ENCODE data around the gene CD84.
"Not testable (repeated sequence)": the region's sequence is repeated elsewhere in the genome, so short reads cannot be mapped to it uniquely, and the experiment has no call there.

CD84 gene

DNA sequence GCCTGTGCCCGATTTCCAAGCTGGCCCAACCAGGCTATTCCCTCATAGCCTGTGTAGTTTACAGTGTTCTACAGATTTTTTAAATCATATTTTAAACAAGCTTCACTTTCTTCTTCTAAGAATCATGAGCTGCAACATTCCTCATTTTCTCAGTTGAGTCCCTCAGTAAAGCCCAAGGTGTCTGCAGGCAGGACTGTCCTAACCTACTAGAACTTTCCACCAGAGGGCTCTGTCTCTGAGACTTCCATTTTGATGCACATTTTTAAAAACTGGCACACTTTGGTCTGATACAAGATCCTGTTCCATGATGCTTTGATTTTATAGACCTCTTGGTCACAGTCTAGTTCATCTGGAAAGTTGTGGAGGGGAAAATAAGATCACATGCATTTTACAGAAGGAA is 34.6 kb downstream of the CD84 start:
- DNase-seq (ENCODE audit: insufficient read length, low spot score) (no peak), FAIRE-seq (no peak)

DNA sequence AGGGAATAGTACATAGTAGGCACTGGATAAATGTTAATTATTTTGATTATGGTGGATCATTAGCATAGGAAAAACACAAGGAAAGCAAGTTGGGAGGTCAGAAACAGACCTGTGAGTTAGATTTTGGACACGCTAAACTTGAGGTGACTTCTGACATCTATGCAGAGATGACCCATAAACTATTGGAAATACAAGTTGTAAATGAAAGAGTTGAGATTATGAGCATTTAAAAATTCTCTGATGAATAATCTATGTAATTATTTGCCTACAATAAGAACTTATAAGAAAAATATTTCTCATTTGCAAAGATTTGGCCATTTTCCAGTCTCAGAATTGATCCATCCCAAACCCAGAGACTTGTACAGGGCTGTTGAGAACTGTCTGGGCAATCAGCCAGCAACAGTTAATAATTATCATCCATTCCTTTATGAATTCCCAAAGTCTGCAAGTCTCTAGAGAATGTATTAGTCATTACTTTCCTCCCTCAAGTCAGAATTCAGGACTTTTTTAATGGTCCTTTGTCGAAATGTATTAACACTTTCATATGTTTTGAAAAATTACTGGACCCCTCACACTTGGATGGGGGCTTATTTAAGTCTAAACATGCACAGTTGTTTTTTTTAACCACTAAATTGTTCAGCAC is 36.9 kb downstream of the CD84 start:
- no peak for DNase-seq (ENCODE audit: insufficient read length, low spot score)

DNA sequence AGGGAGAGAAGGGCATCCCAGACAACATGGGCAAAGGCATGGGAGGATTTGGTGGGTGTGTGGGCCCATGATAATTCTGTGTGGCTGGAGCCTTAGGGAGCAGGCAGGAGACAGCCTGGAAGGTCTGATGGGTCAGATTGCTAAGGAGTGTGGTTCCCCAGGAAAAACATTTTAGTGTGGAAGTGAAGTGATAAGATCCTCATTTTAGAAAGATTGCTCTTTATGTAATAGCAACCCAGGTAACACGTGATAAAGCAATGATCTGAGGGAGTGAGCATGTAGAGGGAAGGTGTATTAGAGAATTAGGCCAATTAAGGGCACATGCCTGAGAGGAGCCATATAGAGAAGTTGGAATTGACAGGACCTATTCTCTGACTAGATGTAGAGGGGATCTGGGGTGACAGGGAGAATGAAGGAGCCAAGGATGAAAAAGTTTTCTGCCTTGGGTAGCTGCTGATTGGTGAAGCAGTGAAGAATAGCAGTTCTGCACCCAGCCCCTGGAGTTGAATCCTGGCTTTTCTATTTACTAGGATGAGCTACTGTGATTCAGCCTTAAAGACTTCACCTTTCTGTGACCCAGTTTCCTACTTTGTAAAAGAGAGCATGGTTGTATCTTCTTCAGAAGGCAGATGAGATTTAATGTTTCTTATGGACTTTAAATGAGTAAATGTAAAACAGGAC is 37.5 kb downstream of the CD84 start:
- no peak for DNase-seq (ENCODE audit: insufficient read length, low spot score)
- FAIRE-seq: no peak

More for the DNA sequence above, 36.9 kb downstream of the CD84 start:
- no peak for FAIRE-seq

DNA sequence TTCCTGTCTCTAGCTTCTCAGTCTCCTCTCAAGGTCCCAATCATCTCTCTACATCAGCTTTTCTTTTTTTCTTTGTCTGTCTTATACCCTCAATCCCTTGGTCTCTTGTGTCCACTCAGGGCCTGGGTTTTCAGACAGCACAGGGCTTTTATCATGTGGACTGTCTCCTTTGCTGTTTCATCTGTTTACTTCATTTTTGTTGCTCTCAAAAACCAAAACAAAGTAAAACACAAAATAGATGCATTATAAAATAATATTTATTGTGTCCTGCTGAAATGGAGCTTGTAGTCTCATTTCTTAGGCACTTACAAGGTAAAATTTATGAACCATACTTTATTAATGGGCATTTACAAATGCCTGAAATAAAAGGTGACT is 38.5 kb downstream of the CD84 start:
- no peak for FAIRE-seq
- DNase-seq (ENCODE audit: insufficient read length, low spot score): no peak

DNA sequence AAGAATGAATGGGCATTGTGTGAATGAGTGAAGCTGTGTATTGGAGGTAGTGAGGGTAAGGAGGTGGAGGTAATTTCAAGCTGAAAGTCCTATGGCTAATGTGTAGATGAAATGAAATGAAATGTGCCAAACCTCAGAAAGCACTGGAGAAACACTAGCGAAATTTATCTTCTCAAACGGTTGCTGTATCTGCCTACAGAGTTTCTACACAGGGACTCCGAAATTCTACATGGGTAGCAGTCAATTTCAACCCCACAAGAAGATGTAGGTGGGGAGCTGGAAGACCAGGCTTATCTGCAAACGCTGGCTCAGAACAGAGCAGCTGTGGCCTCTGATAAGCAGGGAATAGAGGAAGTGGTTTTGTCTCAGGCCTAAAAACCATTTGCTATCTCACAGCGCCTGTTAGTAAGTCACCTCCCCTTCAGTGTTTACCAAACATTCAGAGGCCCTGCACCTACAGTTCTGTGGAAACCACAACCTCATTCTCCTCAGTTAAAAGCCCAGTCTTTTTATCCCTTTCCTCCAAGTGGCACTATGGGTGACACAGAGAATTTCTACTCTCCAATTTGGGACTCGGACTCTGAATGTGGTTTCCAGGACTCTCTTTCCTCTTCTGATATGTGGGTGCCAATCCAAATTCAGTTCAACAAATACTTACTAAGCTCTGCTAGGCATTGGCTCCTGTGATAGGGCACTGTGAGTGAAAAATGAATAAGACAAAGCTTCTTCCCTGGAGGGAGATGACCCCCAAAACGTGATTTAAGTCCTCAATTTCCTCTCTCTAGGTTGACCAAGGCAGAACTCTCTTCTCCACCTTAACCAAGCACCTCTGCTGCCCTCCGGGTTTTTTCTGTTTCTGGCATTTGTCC is 39.1 kb downstream of the CD84 start:
- no peak for DNase-seq (ENCODE audit: insufficient read length, low spot score)
- FAIRE-seq: no peak

DNA sequence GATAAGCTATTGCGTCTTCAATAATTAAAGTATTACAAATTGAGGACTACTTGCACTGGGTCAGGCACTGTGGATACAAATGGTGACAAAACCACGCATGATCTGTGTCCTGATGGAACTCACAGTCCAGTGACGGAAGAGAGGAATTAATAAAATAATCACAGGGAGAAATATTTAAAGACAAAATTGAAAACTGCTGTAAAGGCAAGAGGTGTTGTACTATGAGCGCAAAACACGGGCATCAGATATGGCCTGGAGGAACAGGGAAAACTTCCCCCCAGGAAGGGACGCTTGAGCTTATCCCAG is 39.7 kb downstream of the CD84 start:
- DNase-seq (ENCODE audit: insufficient read length, low spot score) (no peak), FAIRE-seq (no peak)

DNA sequence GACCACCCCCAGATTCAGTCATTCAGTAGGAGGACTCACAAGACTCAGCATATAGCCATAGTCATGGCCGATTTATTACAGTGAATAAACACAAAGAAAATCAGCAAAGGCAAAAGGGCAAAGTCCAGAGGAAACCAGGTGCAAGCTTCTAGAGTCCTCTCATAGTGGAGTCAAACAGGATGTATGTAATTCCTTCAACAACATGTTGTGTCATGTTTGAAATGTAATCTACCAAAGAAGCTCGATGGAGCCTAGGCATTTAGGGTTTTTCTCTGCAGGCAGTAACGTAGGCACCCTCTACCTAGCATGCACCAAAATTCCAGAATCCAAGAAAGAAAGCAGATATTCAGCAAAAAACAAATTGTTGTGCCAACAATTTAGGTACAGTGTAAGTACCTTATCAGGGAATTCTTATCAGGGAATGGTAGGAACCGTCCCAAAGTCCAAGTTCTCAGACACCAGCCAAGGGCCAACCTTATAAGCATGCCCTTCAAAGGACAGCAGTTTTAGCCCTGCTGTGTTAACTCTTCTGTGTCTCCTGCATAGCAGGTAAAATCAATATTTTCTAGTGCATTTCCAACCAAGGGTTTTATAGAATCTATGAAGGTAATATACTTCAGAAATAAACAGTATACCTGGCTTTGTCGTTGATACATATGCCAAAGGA is 40.2 kb downstream of the CD84 start:
- FAIRE-seq (no peak), DNase-seq (ENCODE audit: insufficient read length, low spot score) (no peak)

DNA sequence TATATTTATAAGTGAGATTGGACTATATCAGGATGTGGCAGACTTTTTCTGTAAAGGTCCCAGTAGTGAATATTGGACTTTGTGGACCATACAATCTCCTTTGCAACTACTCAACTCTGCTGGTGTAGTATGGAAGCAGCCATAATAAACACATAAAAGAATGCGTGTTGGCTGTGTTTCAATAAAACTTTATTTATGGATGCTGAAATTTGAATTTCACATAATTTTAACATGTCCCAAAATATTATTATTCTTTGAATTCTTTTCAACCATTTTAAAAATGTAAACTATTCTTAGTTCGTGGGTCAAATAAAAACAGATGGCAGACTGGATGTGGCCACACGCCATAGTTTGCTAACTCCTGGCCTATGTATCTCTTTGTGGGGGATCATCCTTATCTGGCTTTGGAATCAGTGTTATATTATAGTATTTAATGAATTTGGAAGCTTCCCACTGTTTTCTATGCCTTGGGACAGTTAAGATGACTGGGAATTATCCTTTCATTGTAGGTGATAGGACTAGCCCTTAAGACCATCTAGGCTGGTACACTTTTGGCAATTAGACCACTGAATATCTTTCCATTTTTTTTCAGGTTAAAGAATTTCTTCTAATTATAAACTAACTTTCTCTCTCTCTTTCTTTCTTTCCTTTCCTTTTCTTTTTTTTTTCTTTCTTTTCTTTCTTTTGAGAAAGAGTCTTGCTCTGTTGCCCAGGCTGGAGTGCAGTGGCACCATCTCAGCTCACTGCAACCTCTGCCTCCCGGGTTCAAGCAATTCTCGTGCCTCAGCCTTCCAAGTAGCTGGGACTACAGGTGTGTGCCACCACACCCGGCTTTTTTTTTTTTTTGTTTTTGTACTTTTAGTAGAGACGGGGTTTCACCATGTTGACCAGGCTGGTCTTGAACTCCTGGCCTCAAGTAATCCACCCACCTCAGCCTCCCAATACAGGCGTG is 41.3 kb downstream of the CD84 start:
- FAIRE-seq: no peak
- DNase-seq (ENCODE audit: insufficient read length, low spot score): no peak

DNA sequence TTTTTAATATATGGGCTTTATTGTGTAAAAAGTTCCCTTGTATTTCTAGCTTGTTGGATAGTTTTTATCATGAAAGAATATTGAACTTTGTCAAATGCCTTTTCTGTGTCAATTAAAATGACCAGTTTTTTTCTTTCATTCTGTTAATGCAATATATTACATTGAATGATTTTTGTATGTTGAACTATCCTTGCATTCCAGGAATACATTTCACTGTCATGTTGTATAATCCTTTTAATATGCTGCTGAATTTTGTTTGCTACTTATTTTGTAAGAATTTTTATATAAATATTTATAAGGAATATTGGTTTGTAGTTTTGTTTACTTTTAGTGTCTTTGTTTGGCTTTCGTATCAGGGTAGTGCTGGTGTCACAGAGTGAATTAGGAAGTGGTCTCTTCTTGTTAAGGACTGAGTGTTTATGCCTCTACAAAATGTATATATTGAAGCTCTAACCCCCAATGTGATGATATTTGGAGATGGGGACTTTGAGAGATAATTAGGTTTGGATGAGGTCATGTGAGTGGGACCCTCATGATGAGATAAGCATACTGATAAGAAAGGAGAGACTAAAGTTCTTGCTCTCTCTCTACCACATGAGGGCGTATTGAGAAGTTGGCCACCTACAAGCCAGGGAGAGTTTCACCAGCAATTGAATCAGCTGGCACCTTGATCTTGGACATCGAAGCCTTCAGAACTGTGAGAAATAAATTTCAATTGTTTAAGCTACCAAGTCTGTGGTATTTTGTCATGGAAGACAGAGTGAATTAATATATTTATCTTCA is 44.3 kb downstream of the CD84 start:
- DNase-seq (ENCODE audit: insufficient read length, low spot score): no peak
- no peak for FAIRE-seq

DNA sequence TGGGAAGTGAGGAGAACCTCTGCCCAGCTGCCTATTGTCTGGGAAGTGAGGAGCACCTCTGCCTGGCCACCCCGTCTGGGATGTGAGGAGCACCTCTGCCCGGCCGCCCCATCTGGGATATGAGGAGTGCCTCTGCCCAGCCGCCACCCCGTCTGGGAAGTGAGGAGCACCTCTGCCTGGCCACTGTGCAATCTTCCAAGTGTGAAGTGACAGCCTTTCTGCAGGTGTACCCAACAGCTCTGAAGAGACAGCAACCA is 46.8 kb downstream of the CD84 start:
- not testable (repeated sequence) for FAIRE-seq; DNase-seq (ENCODE audit: insufficient read length, low spot score)

DNA sequence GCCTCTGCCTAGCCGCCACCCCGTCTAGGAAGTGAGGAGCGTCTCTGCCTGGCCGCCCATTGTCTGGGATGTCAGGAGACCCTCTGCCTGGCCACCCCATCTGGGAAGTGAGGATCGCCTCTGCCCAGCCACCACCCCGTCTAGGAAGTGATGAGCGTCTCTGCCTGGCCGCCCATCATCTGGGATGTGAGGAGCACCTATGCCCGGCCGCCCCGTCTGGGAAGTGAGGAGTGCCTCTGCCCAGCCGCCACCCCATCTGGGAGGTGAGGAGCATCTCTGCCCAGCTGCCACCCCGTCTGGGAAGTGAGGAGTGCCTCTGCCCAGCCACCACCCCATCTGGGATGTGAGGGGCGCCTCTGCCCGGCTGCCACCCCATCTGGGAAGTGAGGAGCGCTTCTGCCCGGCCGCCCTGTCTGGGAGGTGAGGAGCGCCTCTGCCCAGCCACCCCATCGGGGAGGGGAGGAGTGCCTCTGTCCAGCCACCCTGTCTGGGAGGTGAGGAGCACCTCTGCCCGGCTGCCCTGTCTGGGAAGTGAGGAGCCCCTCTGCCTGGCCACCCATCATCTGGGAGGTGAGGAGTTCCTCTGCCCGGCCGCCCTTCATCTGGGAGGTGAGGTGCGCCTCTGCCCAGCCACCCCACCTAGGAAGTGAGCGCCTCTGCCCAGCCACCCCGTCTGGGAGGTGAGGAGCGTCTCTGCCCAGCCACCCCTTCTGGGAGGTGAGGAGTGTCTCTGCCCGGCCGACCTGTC is 47.3 kb downstream of the CD84 start:
- not testable (repeated sequence) for DNase-seq (ENCODE audit: insufficient read length, low spot score); FAIRE-seq

DNA sequence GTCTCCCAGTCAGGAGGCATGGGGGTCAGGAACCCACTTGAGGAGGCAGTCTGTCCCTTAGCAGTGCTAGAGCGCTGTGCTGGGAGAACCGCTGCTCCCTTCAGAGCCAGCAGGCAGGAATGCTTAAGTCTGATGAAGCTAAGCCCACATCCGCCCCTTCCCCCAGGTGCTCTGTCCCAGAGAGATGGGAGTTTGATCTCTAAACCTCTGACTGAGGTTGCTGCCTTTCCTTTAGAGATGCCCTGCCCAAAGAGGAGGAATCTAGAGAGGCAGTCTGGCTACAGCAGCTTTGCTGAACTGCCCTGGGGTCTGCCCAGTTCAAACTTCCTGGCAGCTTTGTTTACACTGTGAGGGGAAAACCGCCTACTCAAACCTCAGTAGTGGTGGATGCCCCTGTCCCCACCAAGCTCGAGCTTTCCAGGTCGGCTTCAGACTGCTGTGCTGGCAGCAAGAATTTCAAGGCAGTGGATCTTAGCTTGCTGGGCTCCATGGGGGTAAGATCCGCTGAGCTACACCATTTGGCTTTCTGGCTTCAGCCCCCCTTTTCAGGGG is 49.8 kb downstream of the CD84 start:
- FAIRE-seq; DNase-seq (ENCODE audit: insufficient read length, low spot score): not testable (repeated sequence)

DNA sequence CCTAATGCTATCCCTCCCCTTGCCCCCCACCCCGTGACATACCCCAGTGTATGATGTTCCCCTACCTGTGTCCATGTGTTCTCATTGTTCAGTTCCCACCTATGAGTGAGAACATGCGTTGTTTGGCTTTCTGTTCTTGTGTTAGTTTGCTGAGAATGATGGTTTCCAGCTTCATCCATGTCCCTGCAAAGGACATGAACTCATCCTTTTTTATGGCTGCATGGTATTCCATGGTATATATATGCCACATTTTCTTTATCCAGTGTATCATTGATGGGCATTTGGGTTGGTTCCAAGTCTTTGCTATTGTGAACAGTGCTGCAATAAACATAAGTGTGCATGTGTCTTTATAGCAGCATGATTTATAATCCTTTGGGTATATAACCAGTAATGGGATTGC is 55.5 kb downstream of the CD84 start:
- not testable (repeated sequence) for DNase-seq (ENCODE audit: insufficient read length, low spot score); FAIRE-seq

DNA sequence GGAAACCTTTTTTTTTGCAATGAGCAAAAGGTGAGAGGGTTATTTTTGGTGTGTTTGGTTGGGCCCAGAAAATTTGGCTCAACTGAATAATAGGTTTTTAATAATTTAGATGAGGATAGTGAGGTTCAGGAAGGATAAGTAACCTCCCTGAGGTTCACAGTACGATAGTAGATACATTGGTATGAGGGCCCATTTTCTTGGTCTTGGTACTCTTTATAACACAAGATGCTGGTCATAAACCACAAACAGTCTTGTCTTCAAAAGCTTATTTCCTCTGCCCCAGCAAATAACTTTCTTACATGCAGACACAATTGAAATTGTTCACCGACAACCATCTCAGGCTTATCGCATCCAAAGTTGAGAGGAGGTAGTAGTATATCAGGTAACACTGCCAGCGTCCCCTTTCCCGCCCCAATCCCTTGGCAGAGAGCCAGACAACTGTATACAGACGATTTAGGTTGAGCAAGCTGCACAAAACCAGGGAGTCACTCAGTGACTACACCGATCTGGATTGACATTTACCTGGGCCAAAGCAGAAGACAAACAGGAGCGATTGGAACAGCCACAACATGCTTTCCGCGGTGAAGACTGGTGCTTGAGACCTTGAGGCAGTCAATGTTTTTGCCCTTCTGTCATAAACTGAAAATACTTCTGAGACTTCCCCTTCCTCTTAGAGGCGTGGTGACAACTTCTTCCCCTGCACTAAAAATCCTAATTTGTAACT is 56.5 kb downstream of the CD84 start, which contains the start of gene SLAMF6:
SLAMF6 (minus strand) TSS at position 634 of the 724 bp plus-strand sequence; CDS start at position 571, 63 bp downstream.
- FAIRE-seq: no peak
- DNase-seq (ENCODE audit: insufficient read length, low spot score): no peak

DNA sequence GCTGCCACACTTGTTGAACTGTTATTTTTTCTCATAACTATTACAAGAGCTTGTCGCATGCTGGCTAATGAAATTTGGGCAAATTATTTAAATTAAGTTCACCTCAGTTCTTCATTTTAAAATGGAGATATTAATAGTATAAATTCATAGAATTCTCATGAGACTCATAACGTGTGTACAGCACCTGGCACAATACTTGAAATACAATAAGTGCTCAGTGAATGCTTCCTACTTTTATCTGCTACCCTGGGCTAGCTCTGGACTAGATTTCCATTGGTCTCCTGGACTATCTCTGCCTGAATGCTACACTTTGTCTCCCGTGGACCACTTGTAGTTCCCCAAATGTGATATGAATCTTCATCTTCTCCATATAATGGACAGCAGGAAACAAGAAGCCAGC is 57.2 kb downstream of the CD84 start:
- FAIRE-seq: no peak

DNA sequence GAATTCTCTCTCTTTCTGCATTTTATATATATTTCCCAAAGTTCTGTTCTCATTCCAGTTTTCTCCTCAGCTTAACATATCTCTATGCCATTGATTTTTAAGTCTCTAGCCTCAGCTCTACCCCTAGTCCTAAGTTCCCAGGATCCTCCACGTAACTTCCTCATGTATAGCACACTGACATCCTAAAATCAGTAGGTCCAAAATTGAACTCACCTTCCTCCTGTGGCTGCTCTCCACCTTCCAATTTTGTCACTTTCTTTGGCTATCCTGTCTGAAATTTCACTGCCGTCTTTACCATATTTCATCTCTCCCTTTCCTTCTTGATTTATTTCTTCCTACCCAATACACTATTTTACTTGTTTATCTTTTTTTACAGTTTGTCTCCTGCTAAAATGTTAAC is 57.7 kb downstream of the CD84 start:
- FAIRE-seq: no peak

More for the DNA sequence above, 57.2 kb downstream of the CD84 start:
- no peak for DNase-seq (ENCODE audit: insufficient read length, low spot score)

DNA sequence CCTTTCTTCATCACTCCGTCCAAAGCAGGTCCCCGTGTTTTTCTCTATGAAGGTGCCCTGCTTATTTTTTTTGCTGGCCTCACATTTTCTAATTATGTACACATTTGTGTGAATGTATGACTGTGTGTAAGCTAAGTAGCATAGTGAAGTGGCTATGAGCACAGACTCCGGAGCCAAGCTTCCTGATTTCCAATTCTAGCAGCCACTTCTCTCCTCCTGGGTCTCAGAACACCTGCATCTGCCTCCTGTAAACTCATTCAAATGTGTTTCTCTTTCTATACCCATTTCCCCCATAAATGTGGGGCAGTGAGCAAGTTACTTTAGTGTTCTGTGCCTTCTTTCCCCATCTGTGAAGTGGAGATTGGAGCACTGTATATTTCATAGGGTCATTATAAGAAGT is 58.3 kb downstream of the CD84 start:
- DNase-seq (ENCODE audit: insufficient read length, low spot score) (no peak), FAIRE-seq (no peak)

More for the DNA sequence above, 57.7 kb downstream of the CD84 start:
- DNase-seq (ENCODE audit: insufficient read length, low spot score): no peak

DNA sequence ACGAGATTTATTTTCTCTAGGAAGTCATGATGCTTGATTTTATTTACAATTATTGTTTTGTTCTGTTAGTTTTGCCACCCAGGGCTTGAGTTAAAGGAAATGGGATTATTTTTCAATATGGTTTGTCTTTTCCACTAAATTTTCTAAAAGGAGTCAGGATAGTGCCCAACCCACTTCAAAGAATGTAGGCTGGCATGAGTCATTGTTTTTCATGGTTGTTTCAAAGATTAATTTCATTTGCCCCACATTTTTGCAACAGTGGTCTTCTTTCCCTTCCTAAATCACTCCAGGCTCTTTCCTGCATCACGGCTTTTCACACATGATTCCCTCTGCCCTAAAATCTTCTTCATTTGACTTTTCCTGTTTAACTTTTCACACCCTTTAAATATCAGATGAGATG is 58.7 kb downstream of the CD84 start:
- no peak for FAIRE-seq

More for the DNA sequence above, 58.7 kb downstream of the CD84 start:
- no peak for DNase-seq (ENCODE audit: insufficient read length, low spot score)
